ENCODE measurements around the gene RBP5.

The RBP5 gene

DNA sequence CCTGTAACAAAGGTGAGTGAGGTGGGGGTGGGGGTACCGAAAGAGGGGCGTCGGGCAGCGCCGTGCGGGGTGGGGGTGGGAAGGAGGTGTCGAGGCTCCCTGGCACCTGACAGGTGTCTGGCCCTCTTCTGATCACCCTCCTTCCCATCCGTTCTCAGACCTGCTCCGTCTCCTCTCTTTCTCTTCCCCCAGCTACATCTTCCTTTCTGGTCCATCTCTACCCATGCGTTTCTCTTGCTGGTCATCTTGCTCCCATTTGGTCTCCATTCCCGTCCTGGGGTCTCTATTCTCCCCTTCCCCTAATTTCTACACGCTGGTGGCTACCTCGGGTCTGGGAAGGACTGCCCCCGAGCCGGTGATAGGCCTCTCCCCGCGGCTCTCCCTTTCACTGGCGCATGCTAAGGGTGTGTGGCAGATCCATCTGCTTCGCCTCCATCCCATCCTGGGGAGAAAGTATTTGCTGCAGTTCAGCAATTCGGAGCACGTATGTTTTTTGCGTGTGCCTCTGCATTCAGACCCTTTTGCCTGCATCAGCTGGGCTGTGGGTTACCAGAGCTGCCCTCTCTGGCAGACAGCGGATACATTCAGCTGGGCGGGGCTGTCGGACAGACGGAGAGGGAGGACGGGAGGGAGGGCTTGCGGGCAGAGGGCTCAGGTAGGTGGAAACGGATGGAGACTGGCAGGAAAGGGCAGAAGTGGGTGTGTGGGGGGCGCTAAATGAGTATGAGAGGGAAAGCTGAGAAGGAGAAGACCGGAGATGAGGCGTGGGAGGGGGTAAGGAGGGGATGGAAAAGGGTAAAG lies 2.2 kb upstream of the RBP5 start:
- peak; percentile 31 for DNase-seq (ENCODE audit: low read depth)
- peak overlapping the region; percentile 59 for H3K4me3 ChIP-seq (ENCODE audit: low read length)
- no peak for TF ChIP-seq CTCF (conservative IDR thresholded peaks at IDR 0.05; ENCODE audit: low read length)

GRCh38 chr12:7129872-7130691 lies 1.4 kb upstream of the RBP5 start, which contains the start of gene CLSTN3:
CLSTN3 (plus strand) TSS chr12:7130371; CDS start chr12:7130649, 278 bp downstream.
- H3K4me3 ChIP-seq (ENCODE audit: low read length): peak within 1 kb of the TSS; percentile 59
- DNase-seq (ENCODE audit: low read depth): peak; percentile 35

DNA sequence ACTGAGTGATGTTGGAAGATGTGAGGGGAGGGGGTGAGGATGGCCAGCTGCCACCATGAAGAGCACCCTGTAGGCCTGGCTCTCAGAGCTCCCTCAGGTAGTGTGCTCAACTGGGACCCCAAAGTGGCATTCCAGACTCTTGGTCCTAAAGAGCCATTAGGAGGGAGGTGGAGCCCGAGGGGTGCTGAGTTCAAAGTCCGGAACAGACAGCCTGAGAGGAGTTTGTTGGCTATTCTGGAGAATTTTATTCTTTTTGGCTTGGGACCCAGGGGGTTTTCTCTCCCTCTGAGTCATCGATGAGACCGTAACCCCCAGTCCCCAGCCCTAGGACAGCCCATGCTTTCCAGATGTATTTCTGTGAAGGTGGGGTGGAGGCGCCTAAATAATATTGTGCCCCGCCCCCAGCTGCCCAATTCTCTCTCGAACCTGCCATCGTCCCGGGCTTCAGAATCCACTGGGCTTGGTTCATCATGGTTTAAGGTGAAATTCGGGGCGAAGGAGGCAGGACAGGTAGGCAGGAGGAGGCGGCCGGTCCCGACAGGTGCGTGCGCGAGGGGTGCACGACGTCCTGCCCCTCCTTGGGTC lies 690 bp upstream of the RBP5 start:
- H3K4me3 ChIP-seq (ENCODE audit: low read length): peak overlapping the region; percentile 59
- no peak for DNase-seq (ENCODE audit: low read depth)
- TF ChIP-seq CTCF (conservative IDR thresholded peaks at IDR 0.05; ENCODE audit: low read length): no peak

More at GRCh38 chr12:7129872-7130691, 1.4 kb upstream of the RBP5 start, which contains the start of gene CLSTN3:
- TF ChIP-seq CTCF (conservative IDR thresholded peaks at IDR 0.05; ENCODE audit: low read length): no peak

DNA sequence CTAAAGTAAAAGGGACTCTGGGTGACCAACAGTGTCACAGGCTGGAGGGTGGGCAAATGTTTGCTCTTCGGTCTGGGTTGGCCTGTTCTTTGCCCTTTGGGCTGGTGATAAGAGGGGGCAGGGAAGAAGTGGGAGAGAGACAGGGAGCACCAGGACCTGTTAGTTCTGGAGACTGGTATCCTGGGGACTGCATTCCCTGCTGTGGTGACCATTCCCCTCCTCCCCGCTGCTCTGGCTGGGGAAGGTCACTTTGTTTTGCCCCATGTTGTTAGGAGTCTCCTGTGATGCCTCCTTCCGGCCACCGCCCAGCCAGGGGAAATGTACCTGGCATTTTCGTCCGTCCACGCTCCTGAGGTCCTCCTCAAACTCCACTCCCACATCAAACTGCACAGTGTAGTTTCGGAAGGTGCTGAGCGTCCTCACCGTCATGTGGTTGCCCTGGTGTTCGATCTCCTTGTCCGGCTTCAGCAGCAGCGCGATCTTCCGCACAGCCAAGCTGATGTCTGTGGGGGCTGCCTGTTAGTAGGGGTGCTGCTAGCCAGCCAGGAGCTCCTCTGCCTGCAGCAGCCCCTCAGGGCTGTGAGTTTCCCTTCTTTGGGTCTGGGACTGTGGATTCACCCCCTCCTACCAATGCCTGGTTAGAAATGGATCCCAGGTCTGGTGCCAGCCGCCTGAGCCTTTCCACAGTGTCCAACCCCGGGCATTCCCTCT lies 618 bp downstream of the RBP5 start:
- no peak overlapping the region for H3K4me3 ChIP-seq (ENCODE audit: low read length)
- no peak for DNase-seq (ENCODE audit: low read depth)
- no peak for TF ChIP-seq CTCF (conservative IDR thresholded peaks at IDR 0.05; ENCODE audit: low read length)

GRCh38 chr12:7125632-7126227 lies 3.0 kb downstream of the RBP5 start:
- DNase-seq (ENCODE audit: low read depth): no peak
- no peak overlapping the region for H3K4me3 ChIP-seq (ENCODE audit: low read length)
- no peak for TF ChIP-seq CTCF (conservative IDR thresholded peaks at IDR 0.05; ENCODE audit: low read length)

DNA sequence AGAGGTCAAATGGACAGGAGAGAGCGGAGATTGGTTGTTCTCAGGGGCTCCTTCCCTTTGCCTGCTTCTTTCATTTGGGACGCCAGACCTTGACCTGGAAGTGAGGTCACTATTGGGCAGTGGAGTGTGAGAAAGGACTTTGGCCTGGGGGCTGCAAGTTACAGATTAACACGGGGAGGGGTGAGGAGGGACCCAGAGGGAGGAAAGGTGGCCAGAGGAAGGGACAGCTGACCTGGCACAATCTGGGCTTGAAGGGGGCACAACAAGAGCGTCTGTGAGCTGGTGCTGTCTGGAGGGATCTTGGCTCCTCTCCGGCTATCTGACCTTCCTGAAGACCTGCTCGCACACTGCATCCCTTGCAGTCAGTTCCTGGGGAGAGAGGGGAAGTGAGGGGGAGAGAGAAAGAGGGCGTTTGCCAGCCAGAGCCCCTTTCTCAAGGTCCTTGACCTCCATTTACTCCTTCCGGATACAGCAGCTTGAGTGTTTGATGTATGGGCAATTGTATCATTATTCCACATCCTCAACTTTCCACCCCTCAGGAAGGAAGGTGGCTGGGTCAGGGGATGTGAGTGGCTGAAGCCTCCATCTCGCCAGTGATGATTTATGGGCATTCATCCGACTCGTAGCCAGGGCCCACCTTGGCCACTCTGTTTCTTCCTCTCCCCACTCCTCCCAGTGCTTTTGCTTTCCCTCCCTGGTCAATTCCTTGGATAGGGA lies 4.7 kb downstream of the RBP5 start:
- no peak for DNase-seq (ENCODE audit: low read depth)
- no peak for TF ChIP-seq CTCF (conservative IDR thresholded peaks at IDR 0.05; ENCODE audit: low read length)

More for the DNA sequence above, 4.7 kb downstream of the RBP5 start:
- no peak overlapping the region for H3K4me3 ChIP-seq (ENCODE audit: low read length)
